Endothelial cell (in vitro differentiated cells): ENCODE measurements around the gene MLYCD. TPM values are rescaled to one million over a fixed set of nuclear protein-coding genes. Genes with fewer than 3 reads are reported as not detected.
A peak's percentile ranks its signal among the peaks of the same experiment; 100 is the strongest.

ENCODE experiments used
- DNase-seq: peaks from one replicate; pipeline ENCODE4 v3.0.0; 2021; ENCODE audit warnings: low spot score
- H3K27ac Mint-ChIP-seq: one replicate; pipeline ENCODE4 v1.8.0; 2021; ENCODE audit warnings: mixed read lengths, inconsistent platforms; ENCODE audit not compliant: unreplicated experiment
- H3K27me3 Mint-ChIP-seq: one replicate; pipeline ENCODE4 v1.8.0; 2021; ENCODE audit warnings: mild to moderate bottlenecking, moderate library complexity, mixed read lengths, inconsistent platforms; ENCODE audit not compliant: unreplicated experiment
- H3K36me3 Mint-ChIP-seq: one replicate; pipeline ENCODE4 v1.8.0; 2021; ENCODE audit warnings: mild to moderate bottlenecking, low read depth, mixed read lengths, inconsistent platforms; ENCODE audit not compliant: unreplicated experiment
- H3K4me1 Mint-ChIP-seq: one replicate; pipeline ENCODE4 v1.8.0; 2021; ENCODE audit warnings: mild to moderate bottlenecking, mixed read lengths, inconsistent platforms; ENCODE audit not compliant: unreplicated experiment
- H3K4me3 Mint-ChIP-seq: one replicate; pipeline ENCODE4 v1.8.0; 2021; ENCODE audit warnings: mild to moderate bottlenecking, mixed read lengths, inconsistent platforms; ENCODE audit not compliant: unreplicated experiment
- H3K9me3 Mint-ChIP-seq: one replicate; pipeline ENCODE4 v1.8.0; 2021; ENCODE audit warnings: mixed read lengths, inconsistent platforms; ENCODE audit not compliant: unreplicated experiment
- total RNA-seq: library from RNA; stranded (reverse); fragmentation: NEBNext Ultra II Directional; extraction: Animal tissue kit (Norgen Biotek cat#: 25700); gene quantifications from one replicate; pipeline ENCODE4 v1.2.1, GENCODE V29; 2021; ENCODE audit not compliant: unreplicated experiment
- TF ChIP-seq, protein P1 (sequence below): fragments of 200-600 bp; sonication (generic); IDR thresholded peaks from one replicate; pipeline ENCODE4 v1.5.0; 2021; ENCODE audit warnings: antibody characterized with exemption; ENCODE audit not compliant: unreplicated experiment

Gene MLYCD
- total RNA-seq, 1 donor from 2014 or later: 3.0 TPM

DNA sequence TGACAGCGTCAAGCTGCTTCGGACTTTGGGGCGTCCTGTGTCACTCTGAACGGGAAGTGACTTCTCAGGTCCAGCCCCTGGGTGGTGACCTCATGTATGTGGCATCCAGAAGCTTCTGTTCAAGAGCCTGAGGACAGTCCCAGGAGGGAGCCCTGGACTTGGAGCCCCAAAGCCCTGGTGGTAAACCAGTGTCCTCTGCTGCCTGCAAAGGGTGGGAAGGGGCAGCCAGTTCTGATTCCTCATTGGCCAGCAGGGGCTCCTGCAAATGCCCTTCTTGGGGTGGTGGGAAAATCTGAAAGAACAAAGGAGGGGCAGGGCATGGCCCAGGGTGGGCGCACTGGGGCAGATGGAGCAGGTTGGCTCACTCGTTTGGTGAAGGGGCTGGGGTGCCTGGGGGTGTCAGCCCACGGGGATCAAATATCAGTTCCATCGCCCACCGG, 55.7 kb downstream of the MLYCD start:
- DNase-seq: no peak
- Mint-ChIP-seq H3K4me1 (no peaks in the 10 kb centered on the region), H3K4me3 (no peak overlapping the region), H3K9me3 (no peaks in the 10 kb centered on the region), H3K27me3 (peaks cover 10% of the 10 kb centered on the region), H3K27ac (peak overlapping the region; percentile 18), H3K36me3 (no peaks in the 10 kb centered on the region)
- TF ChIP-seq, protein P1, sequence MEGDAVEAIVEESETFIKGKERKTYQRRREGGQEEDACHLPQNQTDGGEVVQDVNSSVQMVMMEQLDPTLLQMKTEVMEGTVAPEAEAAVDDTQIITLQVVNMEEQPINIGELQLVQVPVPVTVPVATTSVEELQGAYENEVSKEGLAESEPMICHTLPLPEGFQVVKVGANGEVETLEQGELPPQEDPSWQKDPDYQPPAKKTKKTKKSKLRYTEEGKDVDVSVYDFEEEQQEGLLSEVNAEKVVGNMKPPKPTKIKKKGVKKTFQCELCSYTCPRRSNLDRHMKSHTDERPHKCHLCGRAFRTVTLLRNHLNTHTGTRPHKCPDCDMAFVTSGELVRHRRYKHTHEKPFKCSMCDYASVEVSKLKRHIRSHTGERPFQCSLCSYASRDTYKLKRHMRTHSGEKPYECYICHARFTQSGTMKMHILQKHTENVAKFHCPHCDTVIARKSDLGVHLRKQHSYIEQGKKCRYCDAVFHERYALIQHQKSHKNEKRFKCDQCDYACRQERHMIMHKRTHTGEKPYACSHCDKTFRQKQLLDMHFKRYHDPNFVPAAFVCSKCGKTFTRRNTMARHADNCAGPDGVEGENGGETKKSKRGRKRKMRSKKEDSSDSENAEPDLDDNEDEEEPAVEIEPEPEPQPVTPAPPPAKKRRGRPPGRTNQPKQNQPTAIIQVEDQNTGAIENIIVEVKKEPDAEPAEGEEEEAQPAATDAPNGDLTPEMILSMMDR: peak; percentile 14

GRCh38 chr16:83955218-83956130, 56.6 kb downstream of the MLYCD start:
- Mint-ChIP-seq H3K4me3 (no peak overlapping the region), H3K9me3 (no peaks in the 10 kb centered on the region), H3K27me3 (peaks cover 11% of the 10 kb centered on the region), H3K4me1 (no peaks in the 10 kb centered on the region), H3K27ac (no peak overlapping the region), H3K36me3 (no peaks in the 10 kb centered on the region)
- TF ChIP-seq, protein P1: no peak
- no peak for DNase-seq

GRCh38 chr16:83956336-83957289, 57.7 kb downstream of the MLYCD start:
- DNase-seq: peak; percentile 93
- no peaks in the 10 kb centered on the region for H3K9me3 Mint-ChIP-seq
- H3K27me3 Mint-ChIP-seq: peaks cover 11% of the 10 kb centered on the region
- H3K4me1 Mint-ChIP-seq: no peaks in the 10 kb centered on the region
- TF ChIP-seq, protein P1: peak; percentile 87
- no peaks in the 10 kb centered on the region for H3K36me3 Mint-ChIP-seq
- H3K4me3 Mint-ChIP-seq: no peak overlapping the region
- no peak overlapping the region for H3K27ac Mint-ChIP-seq

- Mint-ChIP-seq H3K4me3 (no peak overlapping the region), H3K4me1 (no peaks in the 10 kb centered on the region), H3K36me3 (no peaks in the 10 kb centered on the region), H3K27me3 (peaks cover 8% of the 10 kb centered on the region), H3K27ac (no peak overlapping the region), H3K9me3 (no peaks in the 10 kb centered on the region)
- no peak for DNase-seq
- TF ChIP-seq, protein P1: no peak
Measured at GRCh38 chr16:83957296-83957855, 58.5 kb downstream of the MLYCD start.
